Suprapubic skin (tissue), 3 donors: ENCODE data around the gene AOX1.

Experiments
- POLR2A ChIP-seq, 2 donors: fragments of 450-650 bp; IDR thresholded peaks; one replicate each; pipeline ENCODE4 v1.6.1; 2017; ENCODE audit warnings: antibody characterized with exemption in 2 of 2, mild to moderate bottlenecking in 2 of 2, moderate library complexity in 2 of 2
- TF ChIP-seq, protein P1 (sequence below), 2 donors: fragments of 200-600 bp in 1 of 2; fragments of 450-650 bp in 1 of 2; sonication (generic) in 1 of 2; IDR thresholded peaks; one replicate each; pipeline ENCODE4 v1.5.1; 2016 to 2019; ENCODE audit warnings: antibody characterized with exemption in 2 of 2, mild to moderate bottlenecking in 1 of 2, moderate library complexity in 1 of 2

DNA sequence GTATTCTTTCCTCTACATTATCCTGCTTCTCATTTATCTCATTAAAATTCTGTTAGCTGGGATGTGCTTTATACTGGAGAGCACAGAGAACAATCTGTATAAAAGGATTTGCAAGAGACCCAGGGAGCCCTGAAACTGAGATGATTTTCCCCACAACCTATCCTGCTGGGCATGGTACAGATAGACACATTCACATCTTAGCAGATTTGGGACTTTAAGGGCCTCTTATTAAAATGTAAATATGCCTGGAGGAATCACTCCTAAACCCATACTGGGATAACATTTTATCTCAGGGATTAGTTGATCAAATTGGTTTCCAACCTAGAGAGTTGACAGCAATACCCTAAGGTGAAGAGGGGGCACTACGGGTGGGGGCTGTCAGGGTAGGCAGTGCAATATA is 45.5 kb downstream of the AOX1 start:
- no peak for TF ChIP-seq POLR2A (IDR thresholded peaks at IDR 0.05)
- TF ChIP-seq, protein P1, sequence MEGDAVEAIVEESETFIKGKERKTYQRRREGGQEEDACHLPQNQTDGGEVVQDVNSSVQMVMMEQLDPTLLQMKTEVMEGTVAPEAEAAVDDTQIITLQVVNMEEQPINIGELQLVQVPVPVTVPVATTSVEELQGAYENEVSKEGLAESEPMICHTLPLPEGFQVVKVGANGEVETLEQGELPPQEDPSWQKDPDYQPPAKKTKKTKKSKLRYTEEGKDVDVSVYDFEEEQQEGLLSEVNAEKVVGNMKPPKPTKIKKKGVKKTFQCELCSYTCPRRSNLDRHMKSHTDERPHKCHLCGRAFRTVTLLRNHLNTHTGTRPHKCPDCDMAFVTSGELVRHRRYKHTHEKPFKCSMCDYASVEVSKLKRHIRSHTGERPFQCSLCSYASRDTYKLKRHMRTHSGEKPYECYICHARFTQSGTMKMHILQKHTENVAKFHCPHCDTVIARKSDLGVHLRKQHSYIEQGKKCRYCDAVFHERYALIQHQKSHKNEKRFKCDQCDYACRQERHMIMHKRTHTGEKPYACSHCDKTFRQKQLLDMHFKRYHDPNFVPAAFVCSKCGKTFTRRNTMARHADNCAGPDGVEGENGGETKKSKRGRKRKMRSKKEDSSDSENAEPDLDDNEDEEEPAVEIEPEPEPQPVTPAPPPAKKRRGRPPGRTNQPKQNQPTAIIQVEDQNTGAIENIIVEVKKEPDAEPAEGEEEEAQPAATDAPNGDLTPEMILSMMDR (IDR thresholded peaks at IDR 0.05) = no peak
